Measurements from ENCODE around the gene DENND6A. TPM values are rescaled to one million over a fixed set of nuclear protein-coding genes. Genes with fewer than 3 reads are reported as not detected.

DENND6A gene
- total and polyA plus RNA-seq, 3 donors from 2014 or later = 16.0 to 20.6 (median 18.7) TPM

GRCh38 chr3:57655727-57656126, 37.1 kb downstream of the DENND6A start:
- WGBS, 2 donors = 90 to 97% methylated on average over 2 of the region's 2 CpGs
- H3K27ac ChIP-seq = no peak overlapping the region
- intact Hi-C loops (cut with DNase I; ENCODE audit: low total_unique reads) = no loop called here
- H3K9me3 ChIP-seq = no peaks in the 10 kb centered on the region
- no peak overlapping the region for H3K4me3 ChIP-seq
- no peak for TF ChIP-seq POLR2A (IDR thresholded peaks at IDR 0.05)
- TF ChIP-seq, protein P1, sequence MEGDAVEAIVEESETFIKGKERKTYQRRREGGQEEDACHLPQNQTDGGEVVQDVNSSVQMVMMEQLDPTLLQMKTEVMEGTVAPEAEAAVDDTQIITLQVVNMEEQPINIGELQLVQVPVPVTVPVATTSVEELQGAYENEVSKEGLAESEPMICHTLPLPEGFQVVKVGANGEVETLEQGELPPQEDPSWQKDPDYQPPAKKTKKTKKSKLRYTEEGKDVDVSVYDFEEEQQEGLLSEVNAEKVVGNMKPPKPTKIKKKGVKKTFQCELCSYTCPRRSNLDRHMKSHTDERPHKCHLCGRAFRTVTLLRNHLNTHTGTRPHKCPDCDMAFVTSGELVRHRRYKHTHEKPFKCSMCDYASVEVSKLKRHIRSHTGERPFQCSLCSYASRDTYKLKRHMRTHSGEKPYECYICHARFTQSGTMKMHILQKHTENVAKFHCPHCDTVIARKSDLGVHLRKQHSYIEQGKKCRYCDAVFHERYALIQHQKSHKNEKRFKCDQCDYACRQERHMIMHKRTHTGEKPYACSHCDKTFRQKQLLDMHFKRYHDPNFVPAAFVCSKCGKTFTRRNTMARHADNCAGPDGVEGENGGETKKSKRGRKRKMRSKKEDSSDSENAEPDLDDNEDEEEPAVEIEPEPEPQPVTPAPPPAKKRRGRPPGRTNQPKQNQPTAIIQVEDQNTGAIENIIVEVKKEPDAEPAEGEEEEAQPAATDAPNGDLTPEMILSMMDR (IDR thresholded peaks at IDR 0.05) = no peak
- DNase-seq = no peak
- no peaks in the 10 kb centered on the region for H3K27me3 ChIP-seq
- no peaks in the 10 kb centered on the region for H3K36me3 ChIP-seq (ENCODE audit: low read depth, missing control alignments)
- H3K4me1 ChIP-seq = peaks cover 10% of the 10 kb centered on the region

DNA sequence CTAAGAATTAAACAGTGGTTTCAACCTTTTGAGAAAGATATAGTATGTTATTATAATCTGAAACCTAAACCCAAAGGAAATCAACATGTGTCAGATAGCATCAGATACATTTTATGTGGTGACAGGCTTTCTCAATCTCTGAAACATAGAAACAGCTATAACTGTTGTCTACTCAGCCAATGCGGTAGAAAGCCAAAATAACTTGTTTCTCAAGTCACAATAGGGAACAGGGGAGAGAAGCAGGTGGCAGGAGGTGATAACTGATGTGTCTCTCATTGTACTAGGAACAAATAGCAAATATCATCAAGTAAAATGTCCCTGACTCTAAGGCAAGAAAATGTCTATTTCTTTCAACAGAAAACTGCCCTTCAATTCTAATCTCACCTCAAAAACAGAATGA, 38.6 kb downstream of the DENND6A start:
- TF ChIP-seq, protein P1 (IDR thresholded peaks at IDR 0.05) = no peak
- no peak for TF ChIP-seq POLR2A (IDR thresholded peaks at IDR 0.05)
- H3K4me1 ChIP-seq = peaks cover 10% of the 10 kb centered on the region
- H3K27ac ChIP-seq = no peak overlapping the region
- intact Hi-C loops (cut with DNase I; ENCODE audit: low total_unique reads) = no loop called here
- WGBS, 2 donors = 54 to 55% methylated on average over 1 of the region's 1 CpG
- H3K9me3 ChIP-seq = no peaks in the 10 kb centered on the region
- no peaks in the 10 kb centered on the region for H3K27me3 ChIP-seq
- H3K4me3 ChIP-seq = no peak overlapping the region
- no peaks in the 10 kb centered on the region for H3K36me3 ChIP-seq (ENCODE audit: low read depth, missing control alignments)
- DNase-seq = no peak

DNA sequence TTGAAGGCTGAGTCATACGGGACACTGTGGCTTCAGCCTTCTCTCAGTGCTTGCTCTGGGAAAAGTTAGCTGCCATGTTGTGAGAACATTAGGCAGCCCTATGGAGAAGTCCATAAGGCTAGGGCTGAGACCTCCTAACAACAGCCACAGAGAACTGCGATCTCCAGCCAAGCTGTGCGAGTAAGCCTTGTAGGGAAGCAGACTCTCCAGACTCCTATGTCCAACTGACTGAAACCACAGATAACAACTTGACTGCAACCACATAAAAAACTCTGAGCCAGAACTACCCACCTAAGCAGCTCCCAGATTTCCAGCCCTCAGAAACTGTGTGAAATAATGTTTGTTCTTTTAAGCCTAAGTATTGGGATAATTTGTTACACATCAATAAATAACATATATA, 40.7 kb downstream of the DENND6A start:
- intact Hi-C loops (cut with DNase I; ENCODE audit: low total_unique reads) = no loop called here
- DNase-seq = no peak
- H3K36me3 ChIP-seq (ENCODE audit: low read depth, missing control alignments) = no peaks in the 10 kb centered on the region

DNA sequence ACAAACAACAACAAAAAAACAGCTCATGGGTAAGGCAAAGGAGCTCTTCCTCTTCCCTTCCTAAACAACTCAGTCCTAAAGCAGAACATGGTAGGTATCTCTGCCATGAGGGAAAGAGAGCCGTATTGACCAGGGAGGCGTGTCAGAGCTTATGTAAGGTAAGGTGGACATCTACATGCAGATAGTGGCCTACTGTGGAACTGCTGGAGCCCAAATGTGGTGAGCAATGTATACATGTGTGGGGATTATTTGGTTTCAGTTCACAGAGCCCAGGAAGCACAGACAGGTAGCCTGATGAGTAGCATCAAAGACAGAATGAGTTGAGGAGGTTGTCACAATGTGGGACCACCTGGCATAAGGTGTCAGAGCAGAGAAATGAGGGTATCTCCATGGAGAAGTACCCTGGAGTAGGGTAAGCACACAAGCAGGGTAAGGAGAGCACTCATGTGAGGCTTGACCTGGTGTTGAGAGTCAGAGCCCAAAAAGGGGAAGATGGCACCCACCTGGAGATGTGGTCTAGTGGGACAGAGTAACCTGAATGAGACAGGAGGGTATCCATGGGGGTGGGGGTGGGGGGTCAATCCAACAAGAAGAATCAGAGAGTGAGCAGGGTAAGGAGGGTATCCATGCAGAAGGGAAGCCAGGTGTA, 45.5 kb downstream of the DENND6A start:
- intact Hi-C loops (cut with DNase I; ENCODE audit: low total_unique reads) = no loop called here

More for the DNA sequence above, 40.7 kb downstream of the DENND6A start:
- Histone ChIP-seq H3K4me3 (no peak overlapping the region), H3K27ac (no peak overlapping the region), H3K9me3 (no peaks in the 10 kb centered on the region), H3K27me3 (no peaks in the 10 kb centered on the region), H3K4me1 (no peaks in the 10 kb centered on the region)
- no peak for TF ChIP-seq POLR2A (IDR thresholded peaks at IDR 0.05)
- TF ChIP-seq, protein P1 (IDR thresholded peaks at IDR 0.05) = no peak
- WGBS, 2 donors = 92 to 98% methylated on average over 3 of the region's 3 CpGs

More for the DNA sequence above, 45.5 kb downstream of the DENND6A start:
- 72 to 93% methylated on average over 2 of the region's 2 CpGs for WGBS, 2 donors
- Histone ChIP-seq H3K36me3 (ENCODE audit: low read depth, missing control alignments) (no peaks in the 10 kb centered on the region), H3K9me3 (no peaks in the 10 kb centered on the region), H3K4me1 (peaks cover 2% of the 10 kb centered on the region), H3K27me3 (no peaks in the 10 kb centered on the region), H3K27ac (no peak overlapping the region), H3K4me3 (no peak overlapping the region)
- TF ChIP-seq, protein P1 (IDR thresholded peaks at IDR 0.05) = no peak
- TF ChIP-seq POLR2A (IDR thresholded peaks at IDR 0.05) = no peak
- DNase-seq = no peak

Measured in testis (tissue), 3 donors.